Neural progenitor cell (in vitro differentiated cells): ENCODE results near the gene DPF3.

Experiments
- CTCF ChIP-seq: fragments of 200-600 bp; sonication (generic); IDR thresholded peaks from 2 replicates; pipeline ENCODE4 v1.5.1; 2017; ENCODE audit warnings: antibody characterized with exemption, mild to moderate bottlenecking
- EZH2 ChIP-seq: fragments of 200-600 bp; sonication (generic); IDR thresholded peaks from 2 replicates; pipeline ENCODE4 v1.6.1; 2017; ENCODE audit warnings: antibody characterized with exemption, mild to moderate bottlenecking, moderate library complexity

DNA sequence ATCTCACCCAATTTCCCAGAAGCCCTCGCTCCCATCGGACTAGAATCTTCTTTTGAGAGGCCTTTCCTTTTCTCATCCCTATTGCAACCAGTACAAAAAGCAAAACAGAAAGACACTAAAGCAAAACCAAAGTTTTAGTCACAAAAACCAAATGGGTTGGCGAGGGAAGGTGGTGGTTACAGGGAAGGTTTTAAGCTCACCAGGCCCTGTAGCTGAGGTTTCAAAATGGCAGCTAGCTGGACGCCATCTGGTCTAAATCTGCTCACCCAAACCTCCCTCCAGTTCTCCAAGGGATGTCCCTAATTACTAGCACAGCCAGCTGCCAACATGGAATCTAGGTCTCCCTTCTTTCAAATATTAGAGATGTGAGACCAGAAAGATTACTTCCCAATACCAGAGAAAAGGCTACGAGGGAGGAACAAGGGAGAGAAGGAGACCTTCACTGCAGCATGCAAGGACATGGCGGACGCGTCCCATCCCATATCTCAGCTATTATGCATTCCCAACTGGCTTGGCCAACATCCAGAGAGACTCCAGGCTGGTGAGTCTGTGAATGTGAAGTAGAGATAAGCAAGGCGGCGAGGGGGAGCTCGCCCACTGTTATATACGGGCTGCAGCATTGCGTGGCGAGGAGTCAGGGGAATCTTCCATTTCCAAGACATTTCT, 70.8 kb downstream of the DPF3 start:
- TF ChIP-seq CTCF = no peak
- no peak for TF ChIP-seq EZH2
